CD4-positive, alpha-beta T cell treated with Interleukin-1 beta for 1 hour (primary cell): Measurements from ENCODE around the gene IQGAP2.
A peak's percentile ranks its signal among the peaks of the same experiment; 100 is the strongest.
"Not testable (repeated sequence)": the region's sequence is repeated elsewhere in the genome, so short reads cannot be mapped to it uniquely, and the experiment has no call there.

ENCODE experiments used
- DNase-seq, 2 donors: peaks; one replicate each; pipeline ENCODE4 v3.0.0-alpha.2; 2020 to 2022

The IQGAP2 gene

DNA sequence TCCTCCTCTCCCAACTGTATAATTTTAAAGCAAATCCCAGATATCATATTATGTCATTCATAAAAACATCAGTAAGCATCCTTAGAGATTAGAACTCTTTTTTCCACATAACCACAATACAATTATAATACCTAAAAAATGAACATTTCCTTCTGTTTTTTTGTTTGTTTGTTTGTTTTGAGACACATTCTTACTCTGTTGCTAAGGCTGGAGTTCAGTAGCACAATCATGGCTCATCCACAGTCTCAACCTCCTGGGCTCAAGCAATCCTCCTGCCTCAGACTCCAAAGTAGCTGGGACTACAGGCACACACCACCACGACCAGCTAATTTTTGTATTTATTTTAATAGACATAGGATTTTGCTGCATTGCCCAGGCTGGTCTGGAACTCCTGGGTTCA lies 320.8 kb downstream of the IQGAP2 start:
- no peak for DNase-seq

DNA sequence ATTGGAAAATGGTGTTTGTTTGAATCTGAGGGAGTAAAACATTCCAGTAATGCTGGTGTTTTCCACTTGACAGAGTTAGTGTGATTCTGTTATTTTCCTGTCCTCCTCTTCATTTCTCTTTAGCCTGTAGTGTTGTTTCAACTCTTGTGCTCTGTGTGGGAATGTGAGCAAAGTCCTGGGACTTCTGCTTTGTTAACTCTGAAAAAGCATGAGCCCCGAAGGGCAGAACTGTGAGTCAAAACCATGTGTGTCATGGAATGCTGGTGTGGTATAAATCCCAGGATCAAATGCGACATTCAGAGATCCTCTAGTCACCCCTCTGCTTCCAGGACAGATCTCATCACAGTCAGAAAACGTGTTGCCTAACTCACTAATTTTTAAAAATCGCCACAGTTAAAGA lies 321.8 kb downstream of the IQGAP2 start:
- DNase-seq = no peak

DNA sequence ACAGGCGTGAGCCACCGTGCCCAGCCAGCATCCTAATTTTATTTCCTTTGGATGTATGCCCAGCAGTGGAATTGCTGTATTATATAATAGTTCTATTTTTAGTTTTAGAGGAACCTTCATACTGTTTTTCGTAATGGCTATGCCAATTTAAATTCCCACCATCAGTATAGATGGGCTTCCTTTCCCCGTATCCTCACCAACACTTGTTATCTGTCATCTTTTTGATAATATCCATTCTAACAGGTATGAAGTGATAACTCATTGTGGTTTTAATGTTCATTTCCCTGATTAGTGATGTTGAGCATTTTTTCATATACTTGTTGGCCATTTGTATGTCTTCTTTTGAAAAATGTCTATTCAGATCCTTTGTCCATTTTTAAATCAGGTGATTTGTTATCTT lies 325.9 kb downstream of the IQGAP2 start:
- no peak for DNase-seq

DNA sequence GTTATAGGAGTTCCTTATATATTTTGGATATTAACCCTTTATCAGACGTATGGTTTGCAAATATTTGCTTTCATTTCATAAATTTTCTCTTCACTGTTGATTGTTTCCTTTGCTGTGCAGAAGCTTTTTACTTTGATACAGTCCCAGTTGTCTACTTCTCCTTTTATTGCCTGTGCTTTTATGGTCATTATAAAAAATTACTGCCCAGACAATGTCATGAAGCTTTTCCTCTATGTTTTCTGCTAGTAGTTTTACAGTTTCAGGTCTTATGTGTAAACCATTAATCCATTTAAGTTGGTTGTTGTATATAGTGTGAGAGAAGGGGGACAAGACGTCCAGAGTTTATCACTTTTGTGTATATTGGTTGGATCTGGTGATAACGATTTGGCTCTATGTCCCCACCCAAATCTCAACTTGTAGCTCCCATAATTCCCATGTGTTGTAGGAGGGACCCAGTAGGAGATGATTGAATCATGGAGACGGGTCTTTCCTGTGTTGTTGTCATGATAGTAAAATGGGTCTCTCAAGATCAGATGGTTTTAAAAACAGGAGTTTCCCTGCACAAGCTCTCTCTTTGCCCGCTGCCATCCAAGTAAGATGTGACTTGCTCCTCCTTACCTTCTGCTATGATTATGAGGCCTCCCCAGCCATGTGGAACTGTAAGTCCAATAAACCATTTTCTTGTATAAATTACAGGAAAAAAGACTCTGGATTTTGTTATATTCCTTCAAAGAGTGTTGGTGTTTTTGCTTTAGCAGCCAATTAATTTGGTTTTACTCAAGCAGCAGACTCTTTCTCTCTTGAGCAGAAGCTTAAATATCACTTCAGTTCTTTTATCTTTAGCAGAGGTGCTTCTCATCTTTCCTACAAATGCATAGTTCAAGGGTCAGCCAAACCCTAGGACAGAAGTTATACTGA lies 326.5 kb downstream of the IQGAP2 start:
- no peak for DNase-seq

DNA sequence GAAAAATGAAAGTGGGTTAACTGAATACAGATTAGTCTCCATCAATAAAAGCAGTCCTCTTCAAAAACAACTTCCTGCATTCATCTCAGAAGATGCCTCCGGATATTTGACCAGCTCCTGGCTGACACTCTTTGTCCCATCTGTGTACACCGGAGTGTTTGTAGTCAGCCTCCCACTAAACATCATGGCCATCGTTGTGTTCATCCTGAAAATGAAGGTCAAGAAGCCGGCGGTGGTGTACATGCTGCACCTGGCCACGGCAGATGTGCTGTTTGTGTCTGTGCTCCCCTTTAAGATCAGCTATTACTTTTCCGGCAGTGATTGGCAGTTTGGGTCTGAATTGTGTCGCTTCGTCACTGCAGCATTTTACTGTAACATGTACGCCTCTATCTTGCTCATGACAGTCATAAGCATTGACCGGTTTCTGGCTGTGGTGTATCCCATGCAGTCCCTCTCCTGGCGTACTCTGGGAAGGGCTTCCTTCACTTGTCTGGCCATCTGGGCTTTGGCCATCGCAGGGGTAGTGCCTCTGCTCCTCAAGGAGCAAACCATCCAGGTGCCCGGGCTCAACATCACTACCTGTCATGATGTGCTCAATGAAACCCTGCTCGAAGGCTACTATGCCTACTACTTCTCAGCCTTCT lies 329.4 kb downstream of the IQGAP2 start:
- no peak for DNase-seq

DNA sequence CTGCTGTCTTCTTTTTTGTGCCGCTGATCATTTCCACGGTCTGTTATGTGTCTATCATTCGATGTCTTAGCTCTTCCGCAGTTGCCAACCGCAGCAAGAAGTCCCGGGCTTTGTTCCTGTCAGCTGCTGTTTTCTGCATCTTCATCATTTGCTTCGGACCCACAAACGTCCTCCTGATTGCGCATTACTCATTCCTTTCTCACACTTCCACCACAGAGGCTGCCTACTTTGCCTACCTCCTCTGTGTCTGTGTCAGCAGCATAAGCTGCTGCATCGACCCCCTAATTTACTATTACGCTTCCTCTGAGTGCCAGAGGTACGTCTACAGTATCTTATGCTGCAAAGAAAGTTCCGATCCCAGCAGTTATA lies 329.9 kb downstream of the IQGAP2 start:
- DNase-seq = peak; percentile 56 to 74

DNA sequence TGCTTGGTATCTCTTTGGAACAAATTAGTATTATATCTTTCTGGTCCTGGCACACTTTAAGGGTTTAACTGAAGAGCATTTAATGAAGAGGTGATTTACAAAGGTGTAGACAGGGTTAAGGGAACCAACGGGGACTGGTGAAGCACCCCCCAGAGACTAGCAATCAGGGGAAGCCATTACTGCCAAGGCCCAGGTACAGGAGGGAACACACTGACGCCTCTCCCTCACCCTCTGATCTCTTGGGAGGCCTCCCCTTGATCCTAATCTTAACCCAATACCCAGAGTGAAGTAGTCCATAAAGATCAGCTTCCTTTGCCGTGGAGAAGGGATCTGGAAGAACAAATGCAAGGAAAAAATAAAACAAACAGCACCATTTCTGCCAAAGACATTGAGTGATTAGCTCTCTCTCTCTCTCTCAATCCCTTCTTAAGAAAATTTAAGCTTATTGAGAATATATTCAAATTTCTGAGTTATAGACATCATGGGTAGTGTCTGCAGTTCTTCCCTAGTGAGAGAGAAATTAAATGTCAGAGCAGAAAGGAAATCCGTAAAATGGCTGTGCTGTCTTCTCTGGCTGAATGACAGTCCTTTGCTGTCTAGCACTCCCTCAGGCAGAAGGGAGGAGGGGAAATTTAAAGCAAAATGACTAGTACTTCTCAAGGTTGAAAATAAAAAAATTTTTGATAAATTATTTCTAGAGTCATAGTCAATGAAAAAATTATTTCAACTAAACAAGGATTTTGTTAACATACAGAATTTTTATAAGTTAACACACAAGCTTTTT lies 332.9 kb downstream of the IQGAP2 start:
- DNase-seq = no peak

DNA sequence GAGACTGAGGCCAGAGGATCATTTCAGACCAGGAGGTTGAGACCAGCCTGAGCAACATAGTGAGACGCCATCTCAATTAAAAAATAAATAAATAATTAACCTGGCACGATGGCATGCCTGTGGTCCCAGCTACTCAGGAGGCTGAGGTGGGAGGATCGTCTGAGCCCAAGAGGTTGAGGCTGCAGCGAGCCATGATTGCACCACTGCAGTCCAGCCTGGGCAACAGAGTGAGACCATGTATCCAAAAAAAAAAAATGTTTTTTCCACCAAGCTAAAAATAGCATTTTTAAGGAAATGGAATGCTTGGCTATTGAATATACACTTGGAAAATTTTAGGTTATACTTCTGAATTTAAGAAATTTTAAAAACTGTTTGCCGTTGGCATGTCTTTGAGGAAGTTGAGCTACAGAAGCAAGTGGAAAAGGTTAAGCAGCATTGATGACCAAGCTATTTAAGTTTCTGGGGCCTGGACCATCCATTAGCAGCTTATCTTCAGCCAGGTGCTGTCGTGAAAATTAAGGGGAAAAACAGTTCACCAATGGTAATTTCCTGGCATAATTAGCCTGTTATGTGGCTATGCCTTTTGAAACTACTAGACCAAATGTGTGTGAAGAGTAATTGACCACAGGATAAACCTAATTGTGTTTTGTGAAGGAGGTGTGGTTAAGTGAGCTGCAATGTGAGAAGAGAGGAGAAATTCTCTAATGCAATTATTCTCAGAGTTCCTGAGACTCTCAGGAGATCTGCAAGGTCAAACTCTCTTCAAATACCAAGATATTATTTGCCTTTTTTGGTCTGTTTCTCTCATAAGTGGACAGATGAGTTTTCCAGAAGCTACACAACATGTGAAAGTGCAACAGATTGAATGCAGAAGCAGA lies 333.8 kb downstream of the IQGAP2 start:
- peak in 1 of 2 donors; percentile 31 for DNase-seq

DNA sequence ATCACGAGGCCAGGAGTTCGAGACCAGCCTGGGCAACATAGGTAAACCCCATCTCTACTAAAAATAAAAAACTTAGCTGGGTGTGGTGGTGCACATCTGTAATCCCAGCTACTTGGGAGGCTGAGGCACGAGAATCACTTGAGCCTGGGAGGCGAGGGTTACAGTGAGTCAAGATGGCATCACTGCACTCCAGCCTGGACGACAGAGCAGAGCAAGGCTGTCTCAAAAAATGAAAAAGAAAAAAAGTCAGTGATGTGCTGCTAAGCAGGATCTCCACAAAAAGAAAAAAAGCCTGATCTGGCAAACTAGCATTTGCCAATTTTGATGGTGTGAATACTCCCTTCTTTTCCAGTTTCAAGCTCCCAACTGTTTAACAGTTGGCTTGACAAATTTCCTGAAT lies 334.8 kb downstream of the IQGAP2 start:
- no peak for DNase-seq

DNA sequence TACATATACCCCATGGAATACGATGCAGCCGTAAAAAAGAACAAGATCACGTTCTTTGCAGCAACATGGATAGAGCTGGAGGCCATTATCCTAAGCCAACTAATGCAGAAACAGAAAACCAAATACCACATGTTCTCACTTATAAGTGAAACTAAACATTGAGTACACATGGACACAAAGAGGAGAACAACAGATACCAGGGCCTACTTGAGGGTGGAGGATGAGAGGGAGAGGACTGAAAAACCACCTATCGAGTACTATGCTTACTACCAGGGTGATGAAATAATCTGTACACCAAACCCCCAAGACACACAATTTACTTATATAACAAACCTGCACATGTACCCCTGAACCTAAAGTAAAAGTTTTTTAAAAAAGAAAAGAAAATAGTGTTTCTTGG lies 338.4 kb downstream of the IQGAP2 start:
- not testable (repeated sequence) for DNase-seq

DNA sequence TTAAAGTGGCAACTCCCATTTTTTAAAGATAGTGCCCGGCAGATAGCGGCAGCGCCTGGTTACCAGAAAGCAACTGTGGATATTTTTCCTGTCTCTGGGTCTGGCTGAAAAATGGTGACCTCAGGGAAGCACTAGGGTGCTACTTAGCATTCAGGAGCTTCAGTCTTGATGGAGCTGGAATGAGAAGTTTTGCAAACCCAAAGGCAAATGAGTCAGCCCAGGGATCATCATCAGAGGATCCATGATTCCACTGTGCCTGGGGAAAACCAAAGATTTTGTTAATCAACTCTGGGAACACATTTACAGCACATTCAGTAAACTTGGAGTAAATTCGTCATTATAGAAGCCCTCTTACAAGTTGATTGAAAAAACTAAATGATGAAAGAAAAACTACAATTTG lies 339.5 kb downstream of the IQGAP2 start:
- no peak for DNase-seq

DNA sequence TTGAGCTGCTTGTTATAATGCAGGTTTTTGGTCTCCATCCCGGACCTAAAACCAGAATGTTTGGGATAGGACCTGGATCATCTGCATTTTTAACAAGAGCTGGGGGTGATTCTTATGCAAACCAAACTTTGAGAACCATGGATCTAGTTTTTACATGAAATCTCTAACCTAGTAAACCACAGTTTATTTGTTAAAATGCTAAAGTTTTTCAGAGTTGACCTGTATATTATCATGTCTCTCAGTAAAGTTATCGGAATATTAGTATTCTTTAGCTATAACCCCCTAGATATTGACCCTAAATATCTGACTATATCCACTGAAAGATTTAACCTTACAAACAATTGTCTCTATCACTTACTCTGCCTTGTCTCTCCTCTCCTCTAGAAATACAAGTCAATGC lies 341.5 kb downstream of the IQGAP2 start:
- no peak for DNase-seq

DNA sequence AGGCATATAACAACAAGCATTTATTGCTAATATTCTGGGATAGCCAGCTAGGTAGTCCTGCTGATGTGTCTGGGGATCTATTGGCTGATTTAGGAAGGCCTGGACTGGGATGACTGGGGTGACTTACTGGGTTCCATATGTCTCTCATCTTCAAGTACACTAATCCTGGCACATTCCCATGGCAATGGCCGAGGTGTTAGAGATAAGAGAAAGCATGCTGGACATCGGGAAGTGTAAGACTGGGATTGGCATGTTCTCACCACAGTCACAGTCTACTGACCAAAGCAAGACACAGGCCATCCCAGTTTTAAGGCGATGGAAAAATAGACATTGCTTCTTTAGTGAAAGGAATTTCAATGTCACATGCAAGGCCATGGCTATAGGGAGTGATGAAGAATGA lies 342.6 kb downstream of the IQGAP2 start:
- DNase-seq = no peak

DNA sequence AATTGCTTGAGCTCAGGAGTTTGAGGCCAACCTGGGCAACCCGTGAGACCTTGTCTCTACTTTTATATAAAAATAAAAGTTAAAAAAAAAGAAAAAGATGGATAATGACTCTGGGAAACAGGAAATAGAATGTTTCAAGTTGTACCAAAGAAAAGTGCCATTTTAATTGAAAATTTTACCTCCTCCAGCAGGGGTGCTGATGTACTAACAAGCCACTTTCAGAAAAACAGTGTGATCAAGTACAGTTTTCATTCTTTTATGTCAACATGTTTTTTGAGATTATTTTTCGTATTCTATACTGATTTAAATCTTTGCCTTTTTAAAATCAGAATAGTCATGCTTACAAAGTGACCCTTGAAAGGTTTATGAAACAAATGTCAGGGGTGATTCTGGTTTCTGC lies 343.6 kb downstream of the IQGAP2 start:
- no peak for DNase-seq

DNA sequence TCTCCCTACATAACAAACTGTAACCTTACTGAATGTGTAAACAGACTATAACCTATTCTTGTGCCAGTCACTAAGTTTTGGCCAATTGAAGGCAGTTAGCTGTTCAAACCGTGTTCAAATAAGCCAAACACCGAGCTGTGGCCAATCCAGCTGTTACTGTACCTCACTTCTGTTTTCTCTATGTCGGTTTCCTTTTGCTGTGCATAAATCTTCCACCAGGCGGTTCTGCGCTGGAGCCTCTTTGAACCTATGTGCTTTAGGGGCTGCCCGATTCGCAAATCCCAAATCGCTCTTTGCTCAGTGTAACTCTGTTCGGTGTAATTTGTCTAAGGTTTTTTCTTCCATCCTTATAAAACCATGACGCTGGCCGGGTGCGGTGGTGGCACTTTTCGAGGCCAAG lies 344.6 kb downstream of the IQGAP2 start:
- DNase-seq = no peak

DNA sequence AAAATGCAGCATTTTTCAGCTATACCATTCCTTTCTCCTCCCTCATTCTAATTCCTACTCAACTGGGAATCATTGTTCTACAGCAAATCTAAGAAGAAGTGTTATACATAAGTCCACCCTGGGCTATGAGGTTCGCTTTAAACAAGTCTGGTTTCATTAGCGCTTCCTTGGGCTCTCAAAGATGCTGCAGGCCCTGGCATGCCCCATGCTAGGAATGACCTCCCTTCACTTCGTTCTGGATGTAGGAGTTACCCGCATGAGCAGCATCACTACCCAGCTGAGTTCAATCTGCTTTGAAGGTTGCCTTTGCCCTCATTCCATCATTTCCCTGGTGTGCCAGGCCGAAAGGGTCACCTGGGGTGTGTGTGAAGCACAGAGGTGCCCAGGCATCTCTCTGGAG lies 348.2 kb downstream of the IQGAP2 start:
- DNase-seq = no peak

DNA sequence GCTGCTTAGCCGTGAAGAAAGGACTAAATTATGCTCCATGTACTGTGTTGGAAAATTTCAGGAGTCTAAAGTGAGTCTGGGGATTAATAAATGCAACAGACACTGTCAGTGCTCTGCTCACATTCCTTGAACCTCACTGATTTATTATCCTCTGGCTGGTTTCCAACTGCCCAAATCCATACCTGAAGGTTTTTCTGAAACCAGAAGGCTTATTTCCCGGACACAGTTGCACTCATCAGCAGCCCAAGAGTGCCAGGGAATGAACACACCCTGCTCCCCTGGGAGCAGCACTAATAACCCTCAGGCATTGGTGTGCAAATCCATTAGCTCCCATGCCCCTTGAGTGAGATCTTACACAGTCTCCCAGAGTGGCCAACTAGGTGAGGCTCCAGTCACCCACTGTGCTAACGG lies 351.6 kb downstream of the IQGAP2 start:
- no peak for DNase-seq

DNA sequence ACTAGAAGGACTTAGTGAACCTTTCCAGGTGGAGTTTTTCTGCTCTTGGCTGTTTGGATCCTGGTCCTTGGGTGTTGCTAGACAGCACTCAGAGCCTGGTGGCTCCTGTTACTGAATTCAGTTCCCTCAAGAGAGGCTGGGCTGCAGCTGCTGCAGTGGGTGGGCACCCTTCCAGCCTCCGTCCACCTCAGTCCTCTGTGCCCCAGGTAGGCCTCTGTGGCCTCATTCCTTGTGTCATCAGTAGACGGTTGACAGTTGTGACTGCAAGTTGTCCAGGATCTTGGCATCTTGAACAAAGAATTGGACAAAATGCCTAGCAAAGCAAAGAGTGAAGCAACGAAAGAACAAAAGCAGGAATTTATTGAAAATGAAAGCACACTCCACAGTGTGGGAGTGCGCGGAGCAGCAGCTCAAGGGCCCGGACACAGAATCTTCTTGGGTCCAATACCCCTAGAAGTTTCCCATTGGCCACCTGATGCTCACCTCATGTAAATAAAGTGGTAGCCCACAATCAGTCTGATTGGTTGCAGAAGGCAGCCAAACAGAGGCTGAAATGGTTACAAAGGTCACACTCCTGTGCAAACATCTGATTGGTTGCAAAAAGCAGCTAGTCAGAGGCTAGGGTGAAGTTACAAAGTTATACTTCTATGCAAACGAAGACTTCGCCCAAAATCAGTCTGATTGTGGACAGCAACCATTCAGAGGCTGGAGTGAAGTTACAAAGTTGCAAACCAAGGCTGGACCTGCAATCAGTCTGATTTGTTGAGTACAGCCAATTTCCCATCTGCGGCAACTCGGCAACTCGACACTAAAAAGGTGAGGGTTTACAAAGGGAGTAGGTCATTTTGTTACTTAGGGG lies 352.9 kb downstream of the IQGAP2 start:
- DNase-seq = no peak

DNA sequence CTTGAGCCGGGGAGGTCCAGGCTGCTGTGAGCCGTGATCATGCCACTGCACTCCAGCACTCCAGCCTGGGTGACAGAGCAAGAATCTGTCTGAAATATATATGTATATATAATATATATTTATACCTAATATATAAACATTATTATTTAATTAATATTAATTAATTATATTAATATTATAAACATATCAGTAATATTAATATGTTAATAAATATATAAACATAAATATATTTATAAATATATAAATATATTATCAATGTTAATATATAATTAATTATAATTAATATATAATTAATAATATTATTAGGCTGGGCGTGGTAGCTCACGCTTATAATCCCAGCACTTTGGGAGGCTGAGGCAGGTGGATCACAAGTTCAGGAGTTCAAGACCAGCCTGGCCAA lies 354.0 kb downstream of the IQGAP2 start:
- no peak for DNase-seq
